H9 (cell line): ENCODE data around the gene TBCEL. TPM values are rescaled to one million over a fixed set of nuclear protein-coding genes. Genes with fewer than 3 reads are reported as not detected.

ENCODE experiments used
- DNase-seq: peaks from one replicate; pipeline ENCODE4 v3.0.0-alpha.2; 2017
- H2AFZ ChIP-seq: one replicate; pipeline ENCODE4 v1.6.1; 2013; ENCODE audit warnings: mild to moderate bottlenecking, low read length, control low read depth, moderate library complexity
- H2AK5ac ChIP-seq: 2 replicates; pipeline ENCODE4 v1.6.1; 2013; ENCODE audit warnings: low read length, control low read depth, mixed read lengths; ENCODE audit not compliant: insufficient read length
- H2BK120ac ChIP-seq: one replicate; pipeline ENCODE4 v1.6.1; 2013; ENCODE audit warnings: low read depth, mild to moderate bottlenecking, low read length, control low read depth, inconsistent platforms; ENCODE audit not compliant: poor library complexity, severe bottlenecking
- H2BK12ac ChIP-seq: 2 replicates; pipeline ENCODE4 v1.6.1; 2013; ENCODE audit warnings: low read length, control low read depth, mixed read lengths, low read depth; ENCODE audit not compliant: insufficient read length
- H2BK15ac ChIP-seq: 2 replicates; pipeline ENCODE4 v1.6.1; 2013; ENCODE audit warnings: low read depth, low read length, control low read depth
- H2BK20ac ChIP-seq: one replicate; pipeline ENCODE4 v1.6.1; 2013; ENCODE audit warnings: low read depth, mild to moderate bottlenecking, low read length, control low read depth, inconsistent platforms; ENCODE audit not compliant: poor library complexity, severe bottlenecking
- H2BK5ac ChIP-seq: 2 replicates; pipeline ENCODE4 v1.6.1; 2013; ENCODE audit warnings: low read length, control low read depth, mixed read lengths; ENCODE audit not compliant: insufficient read length
- H3K14ac ChIP-seq: 2 replicates; pipeline ENCODE4 v1.6.1; 2013; ENCODE audit warnings: low read length, control low read depth; ENCODE audit not compliant: insufficient read depth
- H3K18ac ChIP-seq: 2 replicates; pipeline ENCODE4 v1.6.1; 2013; ENCODE audit warnings: low read depth, mild to moderate bottlenecking, mixed read lengths, low read length, control low read depth; ENCODE audit not compliant: insufficient read length
- H3K23ac ChIP-seq: 2 replicates; pipeline ENCODE4 v1.6.1; 2013; ENCODE audit warnings: low read length, control low read depth, mixed read lengths, low read depth; ENCODE audit not compliant: insufficient read length
- H3K23me2 ChIP-seq: 2 replicates; pipeline ENCODE4 v1.6.1; 2013; ENCODE audit warnings: low read depth, mild to moderate bottlenecking, mixed read lengths, low read length, control low read depth; ENCODE audit not compliant: insufficient read length, poor library complexity, severe bottlenecking
- H3K27ac ChIP-seq: 2 replicates; pipeline ENCODE4 v1.5.1; 2013; ENCODE audit warnings: low read length, control low read depth, mixed read lengths, low read depth; ENCODE audit not compliant: insufficient read length
- H3K27me3 ChIP-seq: 2 replicates; pipeline ENCODE4 v1.6.1; 2013; ENCODE audit warnings: low read length, control low read depth, inconsistent platforms; ENCODE audit not compliant: insufficient read depth
- H3K4ac ChIP-seq: 2 replicates; pipeline ENCODE4 v1.6.1; 2013; ENCODE audit warnings: low read depth, mild to moderate bottlenecking, control low read depth, inconsistent platforms, low read length, moderate library complexity
- H3K4me1 ChIP-seq: 2 replicates; pipeline ENCODE4 v1.6.1; 2013; ENCODE audit warnings: low read length, control low read depth, inconsistent platforms; ENCODE audit not compliant: insufficient read depth
- H3K4me2 ChIP-seq: 2 replicates; pipeline ENCODE4 v1.6.1; 2013; ENCODE audit warnings: low read length, control low read depth, mixed read lengths; ENCODE audit not compliant: insufficient read length, insufficient read depth
- H3K56ac ChIP-seq: 2 replicates; pipeline ENCODE4 v1.6.1; 2013; ENCODE audit warnings: low read depth, mild to moderate bottlenecking, mixed read lengths, low read length, control low read depth; ENCODE audit not compliant: insufficient read length
- H3K79me1 ChIP-seq: 2 replicates; pipeline ENCODE4 v1.6.1; 2013; ENCODE audit warnings: low read depth, mild to moderate bottlenecking, moderate library complexity, low read length, control low read depth, inconsistent platforms; ENCODE audit not compliant: insufficient read depth, poor library complexity, severe bottlenecking
- H3K79me2 ChIP-seq: 2 replicates; pipeline ENCODE4 v1.6.1; 2013; ENCODE audit warnings: low read length, control low read depth, inconsistent platforms; ENCODE audit not compliant: insufficient read depth
- H3K9ac ChIP-seq: 2 replicates; pipeline ENCODE4 v1.6.1; 2013; ENCODE audit warnings: low read length, control low read depth, mixed read lengths; ENCODE audit not compliant: insufficient read length; ENCODE audit errors: extremely low read depth
- H3K9me3 ChIP-seq: one replicate; pipeline ENCODE4 v1.6.1; 2013; ENCODE audit warnings: low read depth, low read length, inconsistent platforms; ENCODE audit not compliant: control insufficient read depth
- H3T11ph ChIP-seq: one replicate; pipeline ENCODE4 v1.6.1; 2013; ENCODE audit warnings: mild to moderate bottlenecking, low read length, control low read depth, inconsistent platforms
- H4K20me1 ChIP-seq: one replicate; pipeline ENCODE4 v1.6.1; 2013; ENCODE audit not compliant: control insufficient read depth, insufficient read length, insufficient read depth
- H4K5ac ChIP-seq: 2 replicates; pipeline ENCODE4 v1.6.1; 2013; ENCODE audit warnings: low read depth, mild to moderate bottlenecking, mixed read lengths, low read length, control low read depth; ENCODE audit not compliant: insufficient read length
- H4K8ac ChIP-seq: replicated peaks from 2 replicates; pipeline ENCODE4 v1.6.1; 2013; ENCODE audit warnings: low read length, control low read depth, mixed read lengths, low read depth; ENCODE audit not compliant: insufficient read length
- H4K91ac ChIP-seq: 2 replicates; pipeline ENCODE4 v1.6.1; 2013; ENCODE audit warnings: low read depth, mild to moderate bottlenecking, moderate library complexity, mixed read lengths, low read length, control low read depth; ENCODE audit not compliant: insufficient read length
- H3K27ac Mint-ChIP-seq, 3 experiments: 2 replicates in 2 of 3; 3 replicates in 1 of 3; pipeline ENCODE4 v1.8.0; 2020 to 2021; ENCODE audit warnings: mixed read lengths in 3 of 3, mild to moderate bottlenecking in 1 of 3, moderate library complexity in 1 of 3
- H3K27me3 Mint-ChIP-seq: 2 replicates; pipeline ENCODE4 v1.8.0; 2021; ENCODE audit warnings: low read depth, mild to moderate bottlenecking, moderate library complexity, mixed read lengths
- H3K36me3 Mint-ChIP-seq, 3 experiments: 2 replicates in 2 of 3; 3 replicates in 1 of 3; pipeline ENCODE4 v1.8.0; 2020 to 2021; ENCODE audit warnings: low read depth in 3 of 3, mixed read lengths in 3 of 3; ENCODE audit not compliant: insufficient read depth in 1 of 3
- H3K4me1 Mint-ChIP-seq, 2 experiments: 2 replicates each; pipeline ENCODE4 v1.8.0; 2020; ENCODE audit warnings: mixed read lengths in 2 of 2
- H3K4me3 Mint-ChIP-seq, 2 experiments: 2 replicates in 1 of 2; 3 replicates in 1 of 2; pipeline ENCODE4 v1.8.0; 2020 to 2021; ENCODE audit warnings: mild to moderate bottlenecking in 2 of 2, mixed read lengths in 2 of 2, moderate library complexity in 1 of 2
- H3K9me3 Mint-ChIP-seq, 2 experiments: 2 replicates in 1 of 2; 3 replicates in 1 of 2; pipeline ENCODE4 v1.8.0; 2020; ENCODE audit warnings: mild to moderate bottlenecking in 2 of 2, mixed read lengths in 2 of 2, moderate library complexity in 1 of 2
- CTCF ChIP-seq: fragments of 200-600 bp; sonication (generic); conservative IDR thresholded peaks from 3 replicates; pipeline ENCODE4 v1.8.0; 2021; ENCODE audit warnings: antibody characterized with exemption, mild to moderate bottlenecking
- WGBS: extraction: QIAGEN DNeasy Blood & Tissue Kit; methylation state at CpG from one replicate; pipeline ENCODE4 v1.1.7; 2013; ENCODE audit warnings: missing lambda C conversion rate, low lambda C conversion rate, mixed read lengths; ENCODE audit not compliant: insufficient read length; ENCODE audit errors: extremely low coverage; 5-methylcytosine and 5-hydroxymethylcytosine counted together
- total RNA-seq: library from RNA; stranded (reverse); gene quantifications from 2 replicates; pipeline ENCODE4 v1.2.1, GENCODE V29; 2021

TBCEL gene
- total RNA-seq, 1 experiment from 2014 or later: 17.3 TPM

GRCh38 chr11:121119440-121119839, 95.5 kb downstream of the TBCEL start:
- Histone ChIP-seq H3K14ac (no peak overlapping the region), H3K4me1 (no peaks in the 10 kb centered on the region), H3K23ac (no peak overlapping the region), H4K5ac (no peak overlapping the region), H4K20me1 (peaks cover 2% of the 10 kb centered on the region), H2BK12ac (no peak overlapping the region), H4K91ac (no peak overlapping the region), H2BK120ac (no peak overlapping the region), H3K56ac (no peak overlapping the region), H3K4ac (no peak overlapping the region), H3T11ph (no peak overlapping the region), H2AK5ac (no peak overlapping the region), H3K79me2 (no peaks in the 10 kb centered on the region), H3K9me3 (peaks cover 21% of the 10 kb centered on the region), H3K4me2 (no peak overlapping the region), H3K27me3 (no peaks in the 10 kb centered on the region), H3K9ac (no peak overlapping the region), H4K8ac (no peak overlapping the region), H3K23me2 (no peaks in the 10 kb centered on the region), H2AFZ (no peak overlapping the region), H3K79me1 (no peaks in the 10 kb centered on the region), H3K27ac (no peak overlapping the region), H2BK20ac (no peak overlapping the region), H2BK5ac (no peak overlapping the region), H3K18ac (no peak overlapping the region), H2BK15ac (no peak overlapping the region)
- DNase-seq: no peak
- Mint-ChIP-seq H3K27me3 (peaks cover 6% of the 10 kb centered on the region), H3K9me3 (peaks cover 24 to 26% of the 10 kb centered on the region in 2 experiments), H3K36me3 (peaks cover 3 to 27% (median 6%) of the 10 kb centered on the region in 3 experiments; a peak in 4 of 7 replicates), H3K27ac (no peak overlapping the region), H3K4me1 (peaks cover 8 to 10% of the 10 kb centered on the region in 2 experiments), H3K4me3 (no peak overlapping the region)
- TF ChIP-seq CTCF: peak; percentile 47
- no CpG with 5 or more reads among the region's 1 CpG for WGBS
